WTC11 (cell line): ENCODE data around the gene ADRB2. TPM values are rescaled to one million over a fixed set of nuclear protein-coding genes. Genes with fewer than 3 reads are reported as not detected.

ENCODE experiments used
- ATAC-seq: fragments of 200-7000 bp; cut with Tn5 transposase; 2 replicates; pipeline ENCODE4 v1.10.0; 2021; ENCODE audit warnings: mild to moderate bottlenecking, moderate library complexity
- CTCF ChIA-PET: fragments of 300-600 bp; sonication (Branson Sonifier 250); formaldehyde crosslinking; loops from one replicate; lab custom pipeline; 2021; ENCODE audit warnings: antibody characterized with exemption; lab: Charles Lee
- POLR2A ChIA-PET: fragments of 350-600 bp; sonication (Branson Sonifier 250); formaldehyde crosslinking; loops from one replicate; lab custom pipeline; 2021; ENCODE audit warnings: antibody characterized with exemption; lab: Charles Lee
- DNase-seq: peaks from one replicate; pipeline ENCODE4 v3.0.0; 2021; ENCODE audit warnings: low spot score
- H3K27ac Mint-ChIP-seq: 2 replicates; pipeline ENCODE4 v1.8.0; 2021; ENCODE audit warnings: mixed read lengths
- H3K27me3 Mint-ChIP-seq: 2 replicates; pipeline ENCODE4 v1.8.0; 2021; ENCODE audit warnings: low read depth, mild to moderate bottlenecking, moderate library complexity, mixed read lengths
- H3K36me3 Mint-ChIP-seq: 2 replicates; pipeline ENCODE4 v1.8.0; 2021; ENCODE audit warnings: mixed read lengths
- H3K4me1 Mint-ChIP-seq: 2 replicates; pipeline ENCODE4 v1.8.0; 2022; ENCODE audit warnings: mixed read lengths
- H3K4me3 Mint-ChIP-seq: 2 replicates; pipeline ENCODE4 v1.8.0; 2021; ENCODE audit warnings: mild to moderate bottlenecking, moderate library complexity, mixed read lengths
- H3K9me3 Mint-ChIP-seq: 2 replicates; pipeline ENCODE4 v1.8.0; 2021; ENCODE audit warnings: mixed read lengths
- CDX4 ChIP-seq: fragments of 250-450 bp; sonication (Bioruptor Pico); IDR thresholded peaks from 2 replicates; pipeline ENCODE4 v1.9.0; 2021; ENCODE audit warnings: moderate library complexity, mild to moderate bottlenecking, inconsistent platforms, borderline replicate concordance
- E2F1 ChIP-seq: sonication (generic); formaldehyde crosslinking; IDR thresholded peaks from 2 replicates; pipeline ENCODE4 v1.8.0; 2022; ENCODE audit warnings: mild to moderate bottlenecking, missing genetic modification reagents
- E2F4 ChIP-seq: sonication (generic); formaldehyde crosslinking; IDR thresholded peaks from 2 replicates; pipeline ENCODE4 v1.8.1; 2022; ENCODE audit warnings: low read depth, mild to moderate bottlenecking, moderate library complexity, missing genetic modification reagents, borderline replicate concordance
- FOXP4 ChIP-seq: sonication (generic); formaldehyde crosslinking; IDR thresholded peaks from 2 replicates; pipeline ENCODE4 v1.8.0; 2022; ENCODE audit warnings: mild to moderate bottlenecking, missing genetic modification reagents
- HMGA2 ChIP-seq: fragments of 250-450 bp; sonication (Bioruptor Pico); IDR thresholded peaks from 2 replicates; pipeline ENCODE4 v1.4.0; 2021; ENCODE audit warnings: mild to moderate bottlenecking, moderate library complexity
- IRF1 ChIP-seq: sonication (generic); formaldehyde crosslinking; IDR thresholded peaks from 2 replicates; pipeline ENCODE4 v1.8.0; 2023; ENCODE audit warnings: missing genetic modification reagents
- NR3C1 ChIP-seq: sonication (generic); formaldehyde crosslinking; conservative IDR thresholded peaks from 2 replicates; pipeline ENCODE4 v1.8.1; 2023; ENCODE audit warnings: low read depth, mild to moderate bottlenecking, missing genetic modification reagents
- PREB ChIP-seq: sonication (generic); formaldehyde crosslinking; IDR thresholded peaks from 2 replicates; pipeline ENCODE4 v1.8.1; 2022; ENCODE audit warnings: mild to moderate bottlenecking, missing genetic modification reagents, moderate library complexity, borderline replicate concordance
- TCF7 ChIP-seq: sonication (generic); formaldehyde crosslinking; IDR thresholded peaks from 2 replicates; pipeline ENCODE4 v1.8.0; 2022; ENCODE audit warnings: mild to moderate bottlenecking, low read depth, missing genetic modification reagents, moderate library complexity
- USF2 ChIP-seq: sonication (generic); formaldehyde crosslinking; IDR thresholded peaks from 2 replicates; pipeline ENCODE4 v1.8.1; 2023; ENCODE audit warnings: mild to moderate bottlenecking, missing genetic modification reagents, moderate library complexity
- ZNF138 ChIP-seq: sonication (generic); formaldehyde crosslinking; conservative IDR thresholded peaks from 2 replicates; pipeline ENCODE4 v1.8.1; 2022; ENCODE audit warnings: mild to moderate bottlenecking, moderate library complexity, missing genetic modification reagents
- ZNF317 ChIP-seq: sonication (generic); formaldehyde crosslinking; IDR thresholded peaks from 2 replicates; pipeline ENCODE4 v1.8.1; 2023; ENCODE audit warnings: low read depth, mild to moderate bottlenecking, moderate library complexity, missing genetic modification reagents, borderline replicate concordance
- ZNF512 ChIP-seq: sonication (generic); formaldehyde crosslinking; IDR thresholded peaks from 2 replicates; pipeline ENCODE4 v1.8.1; 2022; ENCODE audit warnings: missing genetic modification reagents, borderline replicate concordance
- ZNF671 ChIP-seq: fragments of 250-450 bp; sonication (Bioruptor Pico); IDR thresholded peaks from 2 replicates; pipeline ENCODE4 v1.8.0; 2021; ENCODE audit warnings: mild to moderate bottlenecking
- total RNA-seq: library from RNA; stranded (reverse); gene quantifications from 3 replicates; pipeline ENCODE4 v1.2.3, GENCODE V29; 2021

ADRB2 gene
- total RNA-seq, 1 experiment from 2014 or later = 1.2 TPM

- TF ChIP-seq PREB (CRISPR knock-in tag) (no peak), IRF1 (no peak)
These were observed 44.6 kb upstream of the ADRB2 start (continued) for GRCh38 chr5:148781766-148782165.

GRCh38 chr5:148785223-148785622 is 41.2 kb upstream of the ADRB2 start:
- no peaks in the 10 kb centered on the region for H3K9me3 Mint-ChIP-seq
- no peak overlapping the region for H3K4me3 Mint-ChIP-seq
- no peaks in the 10 kb centered on the region for H3K4me1 Mint-ChIP-seq
- H3K36me3 Mint-ChIP-seq = no peaks in the 10 kb centered on the region
- no peaks in the 10 kb centered on the region; the same call in 1 of the 2 replicates for H3K27me3 Mint-ChIP-seq
- ATAC-seq (no peak), DNase-seq (no peak)
- ChIA-PET CTCF (no interaction called here), POLR2A (no interaction called here)
- H3K27ac Mint-ChIP-seq = no peak overlapping the region
- no peak for TF ChIP-seq FOXP4
- no peak for TF ChIP-seq ZNF671
- TF ChIP-seq E2F1 = no peak
- no peak for TF ChIP-seq E2F4 (CRISPR knock-in tag)
- no peak for TF ChIP-seq TCF7 (CRISPR knock-in tag)
- no peak for TF ChIP-seq NR3C1 (CRISPR knock-in tag)
- TF ChIP-seq USF2 (CRISPR knock-in tag) = no peak
- no peak for TF ChIP-seq CDX4 (CRISPR knock-in tag)
- no peak for TF ChIP-seq ZNF138 (CRISPR knock-in tag)
- no peak for TF ChIP-seq HMGA2 (CRISPR knock-in tag)
- TF ChIP-seq ZNF317 (CRISPR knock-in tag) = no peak
- no peak for TF ChIP-seq ZNF512 (CRISPR knock-in tag)
